Neuronal stem cell (in vitro differentiated cells): ENCODE data around the gene TIMM23.

Source experiments
- DNase-seq: peaks from one replicate; pipeline ENCODE4 v3.0.0-alpha.2; 2013; ENCODE audit warnings: low spot score
- H2AFZ ChIP-seq: one replicate; pipeline ENCODE4 v1.6.1; 2013; ENCODE audit warnings: mild to moderate bottlenecking, low read length, inconsistent platforms
- H2AK5ac ChIP-seq: 2 replicates; pipeline ENCODE4 v1.6.1; 2013; ENCODE audit warnings: low read depth, mild to moderate bottlenecking, inconsistent platforms, low read length, moderate library complexity, mixed read lengths
- H2BK120ac ChIP-seq: 2 replicates; pipeline ENCODE4 v1.6.1; 2013; ENCODE audit warnings: low read depth, mild to moderate bottlenecking, inconsistent platforms, low read length, moderate library complexity, mixed read lengths
- H2BK12ac ChIP-seq: one replicate; pipeline ENCODE4 v1.6.1; 2013; ENCODE audit warnings: low read length, inconsistent platforms
- H2BK15ac ChIP-seq: 2 replicates; pipeline ENCODE4 v1.6.1; 2013; ENCODE audit warnings: mild to moderate bottlenecking, low read length, inconsistent platforms, mixed read lengths
- H2BK5ac ChIP-seq: one replicate; pipeline ENCODE4 v1.6.1; 2013; ENCODE audit warnings: inconsistent platforms, mild to moderate bottlenecking, low read length, moderate library complexity
- H3K14ac ChIP-seq: one replicate; pipeline ENCODE4 v1.6.1; 2013; ENCODE audit warnings: low read length, inconsistent platforms
- H3K18ac ChIP-seq: 2 replicates; pipeline ENCODE4 v1.6.1; 2013; ENCODE audit warnings: low read length, inconsistent platforms
- H3K23ac ChIP-seq: 2 replicates; pipeline ENCODE4 v1.6.1; 2013; ENCODE audit warnings: low read depth, mild to moderate bottlenecking, mixed read lengths, low read length, inconsistent platforms; ENCODE audit not compliant: poor library complexity
- H3K27ac ChIP-seq: replicated peaks from 3 replicates; pipeline ENCODE4 v1.5.1; 2013; ENCODE audit warnings: low read length, inconsistent platforms
- H3K27me3 ChIP-seq, 3 experiments: 2 replicates each; pipeline ENCODE4 v1.6.1; 2013; ENCODE audit warnings: low read length in 3 of 3, mild to moderate bottlenecking in 2 of 3, inconsistent platforms in 1 of 3, low read depth in 1 of 3, mixed read lengths in 1 of 3, moderate library complexity in 1 of 3; ENCODE audit not compliant: control insufficient read depth in 3 of 3, insufficient read depth in 3 of 3
- H3K36me3 ChIP-seq, 2 donors: replicated peaks in 1 of 2; 2 replicates each; pipeline ENCODE4 v1.6.1; 2013; ENCODE audit warnings: low read length in 2 of 2; ENCODE audit not compliant: control insufficient read depth in 2 of 2, insufficient read depth in 2 of 2
- H3K4ac ChIP-seq: 2 replicates; pipeline ENCODE4 v1.6.1; 2013; ENCODE audit warnings: inconsistent platforms, mild to moderate bottlenecking, low read length, moderate library complexity
- H3K4me1 ChIP-seq, 2 donors: 1 replicate in 1 of 2; 2 replicates in 1 of 2; pipeline ENCODE4 v1.6.1; 2013; ENCODE audit warnings: low read length in 2 of 2, low read depth in 1 of 2; ENCODE audit not compliant: control insufficient read depth in 2 of 2, insufficient read depth in 1 of 2
- H3K4me2 ChIP-seq: one replicate; pipeline ENCODE4 v1.6.1; 2013; ENCODE audit warnings: mild to moderate bottlenecking, low read length, inconsistent platforms; ENCODE audit not compliant: insufficient read depth, poor library complexity, severe bottlenecking
- H3K4me3 ChIP-seq, 2 donors: 2 replicates each; pipeline ENCODE4 v1.5.1; 2013; ENCODE audit warnings: low read length in 2 of 2, mild to moderate bottlenecking in 2 of 2, inconsistent platforms in 1 of 2, moderate library complexity in 1 of 2
- H3K79me1 ChIP-seq: one replicate; pipeline ENCODE4 v1.6.1; 2013; ENCODE audit warnings: low read depth, mild to moderate bottlenecking, inconsistent platforms, low read length, moderate library complexity
- H3K9ac ChIP-seq: one replicate; pipeline ENCODE4 v1.6.1; 2013; ENCODE audit warnings: mild to moderate bottlenecking, low read depth, low read length, inconsistent platforms; ENCODE audit not compliant: poor library complexity
- H3K9me3 ChIP-seq, 2 donors: replicated peaks in 1 of 2; 2 replicates each; pipeline versions ENCODE3 to v1.6.1; 2013; ENCODE audit warnings: low read length in 2 of 2, mild to moderate bottlenecking in 2 of 2, inconsistent platforms in 1 of 2, low read depth in 1 of 2, mixed read lengths in 1 of 2, moderate library complexity in 1 of 2; ENCODE audit not compliant: control insufficient read depth in 2 of 2, insufficient read depth in 1 of 2
- H4K8ac ChIP-seq: one replicate; pipeline ENCODE4 v1.6.1; 2013; ENCODE audit warnings: low read depth, mild to moderate bottlenecking, inconsistent platforms, low read length, moderate library complexity
- H4K91ac ChIP-seq: one replicate; pipeline ENCODE4 v1.6.1; 2013; ENCODE audit warnings: low read length, low read depth, mild to moderate bottlenecking, inconsistent platforms; ENCODE audit not compliant: poor library complexity
- WGBS, 2 donors: extraction: QIAGEN DNeasy Blood & Tissue Kit; methylation state at CpG; one replicate each; pipeline ENCODE4 v1.1.7; 2013; ENCODE audit warnings: missing lambda C conversion rate in 2 of 2, mixed read lengths in 1 of 2; ENCODE audit not compliant: insufficient read length in 2 of 2, insufficient replicate concordance in 1 of 2; ENCODE audit errors: extremely low coverage in 2 of 2; 5-methylcytosine and 5-hydroxymethylcytosine counted together

Gene TIMM23

GRCh38 chr10:46030091-46030937 lies 58.0 kb downstream of the TIMM23 start, which contains the start of gene NCOA4:
NCOA4 (minus strand) TSS chr10:46030623; CDS start chr10:46016680, 13,943 bp downstream.
- peaks cover 0 to 4% of the 10 kb centered on the region in 2 donors for H3K36me3 ChIP-seq
- H3K18ac ChIP-seq: peak within 1 kb of the TSS; percentile 88
- no peak within 1 kb of the TSS for H3K4ac ChIP-seq
- peaks cover 6% of the 10 kb centered on the region for H3K79me1 ChIP-seq
- peak within 1 kb of the TSS; percentile 64 to 94 for H3K4me3 ChIP-seq
- WGBS, 2 donors: no CpG with 5 or more reads among the region's 59 CpGs
- no peaks in the 10 kb centered on the region for H3K9me3 ChIP-seq
- H3K23ac ChIP-seq: peak within 1 kb of the TSS; percentile 87
- H2AK5ac ChIP-seq: no peak within 1 kb of the TSS
- no peak within 1 kb of the TSS for H2BK15ac ChIP-seq
- H2AFZ ChIP-seq: peak within 1 kb of the TSS; percentile 87
- no peak within 1 kb of the TSS for H4K91ac ChIP-seq
- H3K27ac ChIP-seq: no peak within 1 kb of the TSS
- peak within 1 kb of the TSS; percentile 42 for H2BK120ac ChIP-seq
- H3K4me1 ChIP-seq: peaks cover 3 to 9% of the 10 kb centered on the region in 2 donors
- H2BK5ac ChIP-seq: no peak within 1 kb of the TSS
- no peak within 1 kb of the TSS for H4K8ac ChIP-seq
- H3K14ac ChIP-seq: no peak within 1 kb of the TSS
- H2BK12ac ChIP-seq: no peak within 1 kb of the TSS
- DNase-seq: peak; percentile 96
- peak within 1 kb of the TSS; percentile 93 for H3K9ac ChIP-seq
- no peaks in the 10 kb centered on the region for H3K27me3 ChIP-seq
- peak within 1 kb of the TSS; percentile 92 for H3K4me2 ChIP-seq

- H3K4me3 ChIP-seq: no peak overlapping the region
- no peak for DNase-seq
- H4K91ac ChIP-seq: no peak overlapping the region
- no peak overlapping the region for H3K4ac ChIP-seq
- no peak overlapping the region for H3K23ac ChIP-seq
- H2BK120ac ChIP-seq: no peak overlapping the region
- H3K9me3 ChIP-seq: no peaks in the 10 kb centered on the region
- peak overlapping the region; percentile 41 for H2AFZ ChIP-seq
- no peak overlapping the region for H2BK15ac ChIP-seq
- no peak overlapping the region for H4K8ac ChIP-seq
- H3K18ac ChIP-seq: no peak overlapping the region
- WGBS, 2 donors: no CpG with 5 or more reads among the region's 6 CpGs
- no peak overlapping the region for H2BK12ac ChIP-seq
- peaks cover 0 to 4% of the 10 kb centered on the region in 2 donors for H3K36me3 ChIP-seq
- no peak overlapping the region for H2BK5ac ChIP-seq
- peaks cover 3 to 9% of the 10 kb centered on the region in 2 donors for H3K4me1 ChIP-seq
- no peak overlapping the region for H2AK5ac ChIP-seq
- H3K9ac ChIP-seq: no peak overlapping the region
- no peak overlapping the region for H3K4me2 ChIP-seq
- no peaks in the 10 kb centered on the region for H3K27me3 ChIP-seq
- H3K79me1 ChIP-seq: peaks cover 6% of the 10 kb centered on the region
- H3K27ac ChIP-seq: no peak overlapping the region
- no peak overlapping the region for H3K14ac ChIP-seq
Observed at GRCh38 chr10:46031648-46032532, 59.6 kb downstream of the TIMM23 start.

- Histone ChIP-seq H3K9ac (no peak overlapping the region), H2AFZ (peak overlapping the region; percentile 80), H3K4ac (no peak overlapping the region), H4K91ac (no peak overlapping the region), H3K9me3 (no peaks in the 10 kb centered on the region), H3K14ac (no peak overlapping the region), H2AK5ac (no peak overlapping the region), H3K23ac (peak overlapping the region; percentile 34), H3K36me3 (no peaks in the 10 kb centered on the region), H3K79me1 (peaks cover 4% of the 10 kb centered on the region), H2BK12ac (no peak overlapping the region), H3K4me2 (no peak overlapping the region), H2BK120ac (no peak overlapping the region), H3K4me3 (no peak overlapping the region), H2BK15ac (no peak overlapping the region), H3K18ac (no peak overlapping the region), H3K27me3 (no peaks in the 10 kb centered on the region), H3K27ac (no peak overlapping the region), H3K4me1 (peaks cover 3 to 9% of the 10 kb centered on the region in 2 donors), H4K8ac (no peak overlapping the region), H2BK5ac (no peak overlapping the region)
- no peak for DNase-seq
Observed at GRCh38 chr10:46033602-46034011, 61.3 kb downstream of the TIMM23 start.
